Heart right ventricle (tissue), 16 donors: ENCODE data around the gene SPACA7. TPM values are rescaled to one million over a fixed set of nuclear protein-coding genes. Genes with fewer than 3 reads are reported as not detected.

ENCODE experiments used
- ATAC-seq, 8 donors: fragments of 200-7000 bp; cut with Tn5 transposase; one replicate each; pipeline ENCODE4 v1.9.1; 2020; ENCODE audit warnings: mild to moderate bottlenecking in 8 of 8, moderate library complexity in 8 of 8, moderate number of reproducible peaks in 1 of 8
- DNase-seq, 2 donors: peaks; one replicate each; pipeline ENCODE4 v3.0.0-alpha.2; 2020
- H3K27ac ChIP-seq, 10 donors: fragments of 200-600 bp; sonication (generic) in 2 of 10; one replicate each; pipeline versions ENCODE4 v1.5.0 to v1.8.0; 2020 to 2022; ENCODE audit warnings: mild to moderate bottlenecking in 3 of 10
- H3K27me3 ChIP-seq, 7 donors: fragments of 200-600 bp; one replicate each; pipeline ENCODE4 v1.8.0; 2021 to 2022; ENCODE audit warnings: mild to moderate bottlenecking in 2 of 7
- H3K36me3 ChIP-seq, 9 donors: fragments of 200-600 bp; sonication (generic) in 1 of 9; one replicate each; pipeline versions ENCODE4 v1.5.0 to v1.8.0; 2020 to 2022; ENCODE audit warnings: mild to moderate bottlenecking in 2 of 9
- H3K4me1 ChIP-seq, 9 donors: fragments of 200-600 bp; sonication (generic) in 1 of 9; one replicate each; pipeline versions ENCODE4 v1.5.0 to v1.8.0; 2020 to 2022; ENCODE audit warnings: mild to moderate bottlenecking in 4 of 9
- H3K4me3 ChIP-seq, 10 donors: fragments of 200-600 bp; sonication (generic) in 2 of 10; one replicate each; pipeline versions ENCODE4 v1.5.0 to v1.8.0; 2020 to 2022; ENCODE audit warnings: mild to moderate bottlenecking in 7 of 10, moderate library complexity in 2 of 10
- H3K9me3 ChIP-seq, 11 donors: fragments of 200-600 bp in 10 of 11; sonication (generic) in 2 of 11; one replicate each; pipeline versions ENCODE4 v1.5.0 to v1.8.0; 2013 to 2022; ENCODE audit warnings: mild to moderate bottlenecking in 2 of 11, control low read depth in 1 of 11, moderate library complexity in 1 of 11
- WGBS, 2 donors: extraction: QIAGEN DNeasy Blood & Tissue Kit; methylation state at CpG; one replicate each; pipeline ENCODE4 v1.1.7; 2013; ENCODE audit warnings: inconsistent platforms in 1 of 2; 5-methylcytosine and 5-hydroxymethylcytosine counted together
- intact Hi-C, 10 donors: fragments of 100-400 bp; cut with DNase I; formaldehyde crosslinking; loops; one replicate each; pipeline versions ENCODE4 v1.11.1 to v1.14.2; 2022
- polyA plus RNA-seq, 2 donors: library from polyadenylated mRNA; stranded (reverse); fragments of 200-250 nt; gene quantifications; one replicate each; pipeline ENCODE4 v1.2.3, GENCODE V29; 2013
- total RNA-seq, 10 donors: library from RNA; stranded (reverse); fragmentation: NEBNext Ultra II Directional in 3 of 10; extraction: Animal tissue kit (Norgen Biotek cat#: 25700) in 3 of 10; gene quantifications; one replicate each; pipeline versions ENCODE4 v1.2.1 to v1.2.4, GENCODE V29; 2021 to 2023
- TF ChIP-seq, protein P1 (sequence below), 9 donors: fragments of 200-600 bp; sonication (generic) in 2 of 9; IDR thresholded peaks; one replicate each; pipeline versions ENCODE4 v1.5.0 to v1.8.0; 2021 to 2022; ENCODE audit warnings: antibody characterized with exemption in 9 of 9, mild to moderate bottlenecking in 5 of 9, moderate library complexity in 1 of 9
- donor health status: Arrhythmogenic right ventricular cardiomyopathy.
- donor health status: ischemic (EF 13 %, LVEDD 7.1; RV severe dilation, severe dysfunction).
- donor health status: healthy with polysubstance abuse.
- donor health status: DM: no; HTN: yes; CAD: no.
- donor health status: DM: no; HTN: no; CAD: no.
- donor health status: ischemic (EF 25% LVEDD 6.9; RV normal size, moderate dysfunction).
- donor health status: ischemic (EF 25% LVEDD 5.7; RV mildly dilated, moderate dysfunction).
- donor health status: healthy.
- donor health status: DM: yes; HTN: yes; CAD: no.
- donor health status: Ischemic cardiomyopathy.
- donor health status: ischemic (EF 35%, LVEDD 5.7; RV mildly dilated, moderate dysfunction).
- donor health status: nonischemic (EF 11% LVEDD 7.7; RV severe dilation, severe dysfunction).
- donor health status: DM: yes; HTN: yes; CAD: no.
- donor health status: PGD.
- donor health status: ischemic (EF 29% LVEDD 5.4; RV normal size, mild dysfunction).
- donor health status: nonischemic (EF 23%, LVEDD 6.1; RV moderate dilation, normal function).

The SPACA7 gene
- total and polyA plus RNA-seq, 12 donors: not detected

GRCh38 chr13:112483299-112483698 is 107.1 kb downstream of the SPACA7 start:
- ATAC-seq (no peak), DNase-seq (no peak)
- Histone ChIP-seq H3K27me3 (no peaks in the 10 kb centered on the region), H3K4me1 (no peaks in the 10 kb centered on the region), H3K36me3 (peaks cover 0 to 45% (median 5%) of the 10 kb centered on the region in 9 donors), H3K4me3 (no peak overlapping the region), H3K27ac (no peak overlapping the region), H3K9me3 (peaks cover 0 to 19% (median 9%) of the 10 kb centered on the region in 11 donors)
- WGBS, 2 donors: 96 to 97% methylated on average over 7 of the region's 7 CpGs
- intact Hi-C loops: no loop called here
- TF ChIP-seq, protein P1, sequence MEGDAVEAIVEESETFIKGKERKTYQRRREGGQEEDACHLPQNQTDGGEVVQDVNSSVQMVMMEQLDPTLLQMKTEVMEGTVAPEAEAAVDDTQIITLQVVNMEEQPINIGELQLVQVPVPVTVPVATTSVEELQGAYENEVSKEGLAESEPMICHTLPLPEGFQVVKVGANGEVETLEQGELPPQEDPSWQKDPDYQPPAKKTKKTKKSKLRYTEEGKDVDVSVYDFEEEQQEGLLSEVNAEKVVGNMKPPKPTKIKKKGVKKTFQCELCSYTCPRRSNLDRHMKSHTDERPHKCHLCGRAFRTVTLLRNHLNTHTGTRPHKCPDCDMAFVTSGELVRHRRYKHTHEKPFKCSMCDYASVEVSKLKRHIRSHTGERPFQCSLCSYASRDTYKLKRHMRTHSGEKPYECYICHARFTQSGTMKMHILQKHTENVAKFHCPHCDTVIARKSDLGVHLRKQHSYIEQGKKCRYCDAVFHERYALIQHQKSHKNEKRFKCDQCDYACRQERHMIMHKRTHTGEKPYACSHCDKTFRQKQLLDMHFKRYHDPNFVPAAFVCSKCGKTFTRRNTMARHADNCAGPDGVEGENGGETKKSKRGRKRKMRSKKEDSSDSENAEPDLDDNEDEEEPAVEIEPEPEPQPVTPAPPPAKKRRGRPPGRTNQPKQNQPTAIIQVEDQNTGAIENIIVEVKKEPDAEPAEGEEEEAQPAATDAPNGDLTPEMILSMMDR (IDR thresholded peaks at IDR 0.05): no peak

Other genes with a start within 250 kb of the SPACA7 start
- 10 to 100 TPM; 12.7 to 25.8 (median 18.1) TPM for gene TUBGCP3, start 211.8 kb downstream of the SPACA7 start, total RNA-seq
- 10 to 100 TPM; 10.6 to 10.7 TPM for gene TUBGCP3, start 211.8 kb downstream of the SPACA7 start, polyA plus RNA-seq